EL (cell line): Measurements from ENCODE around the gene RAB7B.

ENCODE experiments used
- DNase-seq: peaks from one replicate; pipeline ENCODE4 v3.0.0-alpha.2; 2016

Gene RAB7B

GRCh38 chr1:205993068-205993467 is 10.1 kb downstream of the RAB7B start:
- no peak for DNase-seq

- no peak for DNase-seq
Observed at GRCh38 chr1:205992218-205992882, 10.8 kb downstream of the RAB7B start.

- peak; percentile 64 for DNase-seq
Observed at GRCh38 chr1:205991237-205991636, 12.0 kb downstream of the RAB7B start.

- no peak for DNase-seq
Observed at GRCh38 chr1:205990226-205990625, 13.0 kb downstream of the RAB7B start.

GRCh38 chr1:205989786-205990185 is 13.4 kb downstream of the RAB7B start:
- DNase-seq, result no peak

- DNase-seq, result no peak
Observed at GRCh38 chr1:205988585-205988995, 14.6 kb downstream of the RAB7B start.

- DNase-seq, result no peak
Observed at GRCh38 chr1:205986861-205987260, 16.3 kb downstream of the RAB7B start.

- DNase-seq, result no peak
Observed at GRCh38 chr1:205986292-205986691, 16.9 kb downstream of the RAB7B start.

- DNase-seq, result no peak
Observed at GRCh38 chr1:205985330-205986005, 17.7 kb downstream of the RAB7B start.

GRCh38 chr1:205983925-205984725 is 19.1 kb downstream of the RAB7B start:
- DNase-seq, result peak; percentile 53

- no peak for DNase-seq
Observed at GRCh38 chr1:205981257-205981656, 21.9 kb downstream of the RAB7B start.

GRCh38 chr1:205980237-205980870 is 22.8 kb downstream of the RAB7B start:
- DNase-seq, result no peak

GRCh38 chr1:205979301-205979700 is 23.9 kb downstream of the RAB7B start:
- no peak for DNase-seq

- no peak for DNase-seq
Observed at GRCh38 chr1:205978676-205979075, 24.5 kb downstream of the RAB7B start.

GRCh38 chr1:205977402-205978014 is 25.7 kb downstream of the RAB7B start:
- DNase-seq, result peak; percentile 78

GRCh38 chr1:205976708-205977401 is 26.3 kb downstream of the RAB7B start:
- peak; percentile 77 for DNase-seq

- no peak for DNase-seq
Observed at GRCh38 chr1:205976036-205976435, 27.2 kb downstream of the RAB7B start.

GRCh38 chr1:205975387-205975998 is 27.7 kb downstream of the RAB7B start:
- no peak for DNase-seq

- no peak for DNase-seq
Observed at GRCh38 chr1:205974712-205975111, 28.5 kb downstream of the RAB7B start.

GRCh38 chr1:205973377-205974232 is 29.6 kb downstream of the RAB7B start:
- DNase-seq, result no peak
